ENCODE measurements around the gene ZNF771.

ZNF771 gene

DNA sequence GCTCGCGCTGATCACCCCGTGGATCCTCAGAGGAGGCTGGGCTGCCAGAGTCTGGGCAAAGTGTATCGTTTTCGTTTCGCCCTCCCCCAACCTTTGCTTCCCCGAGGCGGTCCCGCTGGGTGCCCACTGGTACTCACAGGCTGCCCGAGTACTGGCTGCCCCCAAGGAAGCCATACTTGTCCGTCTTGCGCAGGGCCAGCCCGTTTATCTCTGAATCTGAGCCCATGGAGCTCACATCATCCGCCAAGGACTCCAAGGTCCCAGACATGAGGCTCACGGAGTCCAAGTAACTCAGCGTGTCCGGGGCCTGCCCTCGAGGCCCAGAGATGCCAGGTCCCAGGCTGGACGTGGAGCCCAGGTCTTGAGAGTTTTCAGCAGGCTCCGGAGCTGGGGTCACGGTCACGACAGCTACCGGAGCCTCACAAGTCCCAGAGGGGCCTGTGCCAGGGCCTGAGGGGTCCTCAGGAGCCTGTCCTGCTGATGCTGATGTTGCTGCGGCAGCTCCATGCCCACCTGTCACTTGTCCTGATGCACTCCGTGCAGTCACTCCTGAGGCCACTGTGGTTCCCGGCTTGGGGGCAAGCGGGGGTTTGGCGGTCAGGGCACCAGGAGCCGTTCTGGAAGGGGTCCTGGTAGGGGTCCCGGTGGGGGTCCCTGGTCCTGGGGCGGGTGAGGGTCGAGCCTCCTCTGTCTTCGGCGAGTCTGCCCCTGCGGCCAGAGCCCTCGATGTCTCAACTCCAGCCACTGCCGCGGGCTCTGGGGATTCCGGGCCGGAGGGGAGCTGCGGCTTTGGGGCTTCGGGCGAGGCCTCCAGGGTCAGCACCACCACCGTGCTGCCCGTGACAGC, 38.1 kb upstream of the ZNF771 start:
- Mint-ChIP-seq H3K27ac (ENCODE audit: low read depth) (peak overlapping the region; percentile 68), H3K4me3 (peak overlapping the region; percentile 80), H3K36me3 (ENCODE audit: insufficient read depth) (peaks cover 16% of the 10 kb centered on the region), H3K27me3 (no peaks in the 10 kb centered on the region), H3K4me1 (peaks cover 54% of the 10 kb centered on the region), H3K9me3 (no peaks in the 10 kb centered on the region)
- ATAC-seq (replicated peaks; ENCODE audit: extremely low read depth, poor library complexity, severe bottlenecking) = no peak
- no peak for DNase-seq (ENCODE audit: low spot score in 2 of 2)

DNA sequence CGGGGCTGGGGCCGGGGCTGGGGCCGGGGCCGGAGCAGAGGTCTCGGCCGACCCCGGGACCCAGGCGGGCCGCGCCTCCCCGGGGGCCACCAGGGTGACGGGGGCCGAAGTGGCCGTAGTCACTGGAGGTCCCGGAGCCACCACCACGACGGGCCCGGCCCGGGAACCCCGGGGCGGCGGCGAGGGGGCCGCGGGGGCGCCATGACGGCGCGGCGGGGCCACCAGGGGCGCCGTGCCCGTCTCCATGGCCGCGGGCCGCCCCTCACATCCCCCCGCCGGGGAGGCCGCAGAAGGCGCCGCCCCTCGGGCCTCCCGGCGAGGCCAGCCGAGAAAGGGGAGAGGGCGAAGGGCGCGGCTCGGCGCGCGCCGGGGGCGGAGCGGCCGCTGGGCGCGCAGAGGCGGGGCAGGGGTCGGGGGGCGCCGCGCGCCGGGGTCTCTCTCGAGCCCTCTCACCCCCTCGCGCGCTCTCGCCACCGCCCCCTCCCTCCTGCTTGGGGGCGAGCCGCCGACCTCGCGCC, 37.4 kb upstream of the ZNF771 start:
- Mint-ChIP-seq H3K27ac (ENCODE audit: low read depth) (peak overlapping the region; percentile 88), H3K27me3 (no peaks in the 10 kb centered on the region), H3K4me3 (peak overlapping the region; percentile 80), H3K36me3 (ENCODE audit: insufficient read depth) (peaks cover 15% of the 10 kb centered on the region), H3K9me3 (no peaks in the 10 kb centered on the region), H3K4me1 (peaks cover 54% of the 10 kb centered on the region)
- ATAC-seq (replicated peaks; ENCODE audit: extremely low read depth, poor library complexity, severe bottlenecking) (no peak), DNase-seq (ENCODE audit: low spot score in 2 of 2) (no peak)

DNA sequence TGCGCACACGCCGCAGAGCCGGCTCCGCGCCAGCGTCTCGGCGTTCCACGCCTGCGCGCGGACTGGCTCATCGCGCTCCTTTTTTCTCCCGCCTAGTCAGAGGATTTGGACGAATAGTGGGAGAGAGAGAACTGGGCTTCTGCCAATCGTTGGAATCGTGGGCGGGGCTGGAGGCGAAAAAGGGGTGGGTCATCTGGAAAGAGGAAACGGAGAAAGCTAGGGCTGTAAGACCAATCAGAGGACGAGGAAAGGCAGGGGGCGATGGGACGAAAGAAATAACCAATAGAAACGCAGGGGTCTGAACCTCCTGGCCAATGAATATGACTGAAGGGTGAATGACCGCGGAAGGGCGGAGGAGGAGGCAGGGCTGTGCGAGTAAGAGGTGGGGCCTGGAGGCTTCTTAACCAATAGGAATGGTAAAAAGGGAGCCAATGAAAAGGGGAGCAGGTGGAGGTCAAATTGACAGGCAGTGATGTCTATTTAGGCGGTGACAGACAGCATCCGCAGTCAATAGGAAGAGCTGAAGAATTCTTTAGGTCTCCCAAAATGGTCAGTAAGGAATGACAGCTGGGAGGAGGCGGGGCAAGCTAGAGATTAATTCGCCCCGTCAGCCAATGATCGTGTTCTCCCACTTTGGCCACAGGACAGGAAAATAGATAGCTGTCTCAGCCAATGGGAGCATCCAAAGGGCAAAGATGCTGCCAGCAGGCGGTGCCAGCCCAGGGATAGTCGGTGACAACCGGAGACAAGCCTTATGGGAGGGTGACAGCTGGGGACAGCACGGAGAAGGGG, 36.8 kb upstream of the ZNF771 start, which contains the start of gene TBC1D10B:
Gene TBC1D10B (minus strand): TSS at position 39 of the 792 bp plus-strand sequence. CDS start 311 bp downstream, outside the sequence.
- DNase-seq (ENCODE audit: low spot score in 2 of 2) = peak; percentile 98 to 100
- Mint-ChIP-seq H3K4me1 (peaks cover 49% of the 10 kb centered on the region), H3K27ac (ENCODE audit: low read depth) (peak within 1 kb of the TSS; percentile 88), H3K27me3 (no peaks in the 10 kb centered on the region), H3K36me3 (ENCODE audit: insufficient read depth) (peaks cover 11% of the 10 kb centered on the region), H3K9me3 (no peaks in the 10 kb centered on the region), H3K4me3 (peak within 1 kb of the TSS; percentile 80)
- peak; percentile 89 for ATAC-seq (replicated peaks; ENCODE audit: extremely low read depth, poor library complexity, severe bottlenecking)

DNA sequence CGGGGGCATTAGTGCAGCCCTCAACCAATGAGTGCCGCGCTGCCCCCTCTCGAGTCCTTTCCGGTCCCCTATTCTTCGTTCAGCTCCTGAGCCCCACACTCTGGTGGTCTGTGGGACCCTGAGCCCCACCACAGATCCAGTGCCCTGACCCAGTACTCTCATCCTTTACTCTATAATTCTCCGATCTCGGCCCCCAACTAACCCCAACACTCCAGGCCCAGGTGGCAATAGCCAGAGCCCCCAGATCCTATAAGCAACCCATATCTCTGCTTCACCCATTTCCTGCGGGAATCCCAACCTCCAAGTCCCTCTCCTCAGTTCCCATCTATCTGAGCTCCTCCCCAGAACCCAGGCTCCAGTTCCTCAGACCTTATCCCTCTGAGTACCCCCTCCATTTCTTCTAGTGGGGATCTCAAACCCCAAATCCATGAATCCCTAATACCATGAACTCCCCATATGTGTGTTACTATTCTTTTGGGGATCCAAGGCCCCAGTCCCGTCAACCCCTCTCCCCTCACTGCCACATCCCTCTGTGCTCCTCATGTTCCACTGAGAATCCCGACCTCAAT, 36.1 kb upstream of the ZNF771 start:
- peaks cover 11% of the 10 kb centered on the region for H3K36me3 Mint-ChIP-seq (ENCODE audit: insufficient read depth)
- H3K4me3 Mint-ChIP-seq = peak overlapping the region; percentile 58
- peak overlapping the region; percentile 88 for H3K27ac Mint-ChIP-seq (ENCODE audit: low read depth)
- H3K27me3 Mint-ChIP-seq = no peaks in the 10 kb centered on the region
- peaks cover 48% of the 10 kb centered on the region for H3K4me1 Mint-ChIP-seq
- no peaks in the 10 kb centered on the region for H3K9me3 Mint-ChIP-seq
- DNase-seq (ENCODE audit: low spot score in 2 of 2) = no peak
- no peak for ATAC-seq (replicated peaks; ENCODE audit: extremely low read depth, poor library complexity, severe bottlenecking)

DNA sequence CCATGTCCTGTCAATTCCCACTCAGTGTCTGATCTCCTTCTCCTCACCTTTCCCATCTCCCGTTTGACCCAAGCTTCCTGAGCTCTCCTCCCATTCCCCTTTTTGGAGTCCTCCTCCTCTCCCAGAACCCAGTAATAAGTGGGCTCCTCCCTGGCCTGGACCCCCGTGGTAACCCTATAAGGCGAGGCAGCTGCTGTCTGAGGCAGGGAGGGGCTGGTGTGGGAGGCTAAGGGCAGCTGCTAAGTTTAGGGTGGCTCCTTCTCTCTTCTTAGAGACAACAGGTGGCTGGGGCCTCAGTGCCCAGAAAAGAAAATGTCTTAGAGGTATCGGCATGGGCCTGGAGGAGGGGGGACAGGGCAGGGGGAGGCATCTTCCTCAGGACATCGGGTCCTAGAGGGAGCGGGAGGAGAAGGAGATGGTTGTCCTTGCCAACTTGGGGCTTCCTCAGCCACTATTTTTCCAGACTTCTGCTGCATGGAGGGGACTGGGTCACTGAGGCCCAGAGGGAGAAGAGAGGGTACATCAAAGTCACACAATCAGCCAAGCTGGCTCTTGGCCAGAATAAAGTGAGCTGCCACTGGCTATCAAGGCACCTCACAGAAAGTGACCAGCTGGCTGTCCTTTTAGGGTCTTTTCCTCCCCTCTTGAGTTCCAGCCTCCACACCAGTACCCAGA, 35.2 kb upstream of the ZNF771 start:
- DNase-seq (ENCODE audit: low spot score in 2 of 2) = no peak
- ATAC-seq (replicated peaks; ENCODE audit: extremely low read depth, poor library complexity, severe bottlenecking) = no peak
- Mint-ChIP-seq H3K4me1 (peaks cover 42% of the 10 kb centered on the region), H3K27me3 (no peaks in the 10 kb centered on the region), H3K36me3 (ENCODE audit: insufficient read depth) (peaks cover 11% of the 10 kb centered on the region), H3K27ac (ENCODE audit: low read depth) (peak overlapping the region; percentile 88), H3K9me3 (no peaks in the 10 kb centered on the region), H3K4me3 (peak overlapping the region; percentile 58)

DNA sequence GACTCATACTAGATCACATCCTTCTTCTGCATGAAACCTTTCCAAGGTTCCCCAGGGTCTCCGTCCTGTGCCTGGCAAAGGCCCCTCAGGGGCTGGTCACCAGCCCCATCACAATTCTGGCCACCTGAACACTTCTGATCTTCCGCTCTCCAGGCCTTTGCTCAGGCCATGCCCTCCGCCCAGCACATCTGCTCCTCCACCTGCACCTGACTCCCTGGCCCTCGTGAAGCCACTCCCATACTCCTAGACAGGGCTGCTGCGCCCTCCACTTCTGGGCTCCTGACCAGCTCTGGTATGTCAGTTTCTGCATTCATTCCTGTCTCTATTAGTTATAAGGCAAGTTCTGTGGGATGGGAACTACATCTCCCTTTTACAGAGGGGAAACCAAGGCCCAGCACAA, 34.7 kb upstream of the ZNF771 start:
- Mint-ChIP-seq H3K27ac (ENCODE audit: low read depth) (peak overlapping the region; percentile 74), H3K27me3 (no peaks in the 10 kb centered on the region), H3K9me3 (no peaks in the 10 kb centered on the region), H3K4me3 (peak overlapping the region; percentile 33), H3K4me1 (peaks cover 42% of the 10 kb centered on the region), H3K36me3 (ENCODE audit: insufficient read depth) (peaks cover 12% of the 10 kb centered on the region)
- no peak for ATAC-seq (replicated peaks; ENCODE audit: extremely low read depth, poor library complexity, severe bottlenecking)
- DNase-seq (ENCODE audit: low spot score in 2 of 2) = no peak

DNA sequence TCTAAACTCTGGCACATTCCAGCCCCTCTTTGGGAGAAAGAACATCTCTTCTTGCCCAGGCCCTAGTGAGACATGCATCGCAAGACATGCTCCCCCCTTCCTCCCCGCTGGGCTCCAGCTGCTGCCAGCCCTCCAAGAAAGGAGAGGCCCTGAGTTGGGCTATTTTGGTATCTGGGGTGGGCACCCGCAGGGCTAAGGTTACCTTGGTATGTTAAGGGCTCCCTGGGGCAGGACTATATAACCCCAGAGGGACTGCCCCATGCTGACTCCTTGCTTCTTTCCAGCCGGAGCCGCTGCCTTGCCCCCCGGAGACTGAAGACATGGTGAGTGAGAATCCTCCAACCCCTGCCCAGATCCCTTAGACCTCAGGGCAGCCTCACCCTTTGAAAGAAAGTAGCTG, 32.9 kb upstream of the ZNF771 start, which contains the start of gene MYL11:
Gene MYL11 (plus strand): TSS at position 265 of the 400 bp plus-strand sequence. CDS start 56 bp downstream, at position 321.
- Mint-ChIP-seq H3K27ac (ENCODE audit: low read depth) (peak within 1 kb of the TSS; percentile 74), H3K4me1 (peaks cover 42% of the 10 kb centered on the region), H3K4me3 (no peak within 1 kb of the TSS), H3K9me3 (no peaks in the 10 kb centered on the region), H3K27me3 (no peaks in the 10 kb centered on the region), H3K36me3 (ENCODE audit: insufficient read depth) (peaks cover 26% of the 10 kb centered on the region)
- no peak for ATAC-seq (replicated peaks; ENCODE audit: extremely low read depth, poor library complexity, severe bottlenecking)
- no peak for DNase-seq (ENCODE audit: low spot score in 2 of 2)

DNA sequence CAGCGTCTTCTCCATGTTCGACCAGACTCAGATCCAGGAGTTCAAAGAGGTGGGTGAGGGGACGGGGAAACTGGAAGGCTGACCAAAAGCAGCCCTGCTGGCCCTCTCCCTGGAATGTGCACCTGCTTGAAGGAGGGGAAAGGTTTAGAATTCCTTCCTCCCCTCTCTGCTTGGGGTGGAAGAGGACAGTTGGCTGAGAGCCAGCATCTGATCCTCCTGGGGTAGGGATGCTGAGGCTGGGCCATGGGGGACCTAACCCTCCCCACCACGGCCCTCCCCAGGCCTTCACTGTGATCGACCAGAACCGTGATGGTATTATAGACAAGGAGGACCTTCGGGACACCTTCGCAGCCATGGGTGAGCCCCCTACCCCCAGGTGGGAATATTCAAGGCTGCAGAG, 31.5 kb upstream of the ZNF771 start:
- H3K4me1 Mint-ChIP-seq = peaks cover 55% of the 10 kb centered on the region
- peaks cover 26% of the 10 kb centered on the region for H3K36me3 Mint-ChIP-seq (ENCODE audit: insufficient read depth)
- ATAC-seq (replicated peaks; ENCODE audit: extremely low read depth, poor library complexity, severe bottlenecking) = no peak
- no peaks in the 10 kb centered on the region for H3K27me3 Mint-ChIP-seq
- peak overlapping the region; percentile 62 for H3K27ac Mint-ChIP-seq (ENCODE audit: low read depth)
- DNase-seq (ENCODE audit: low spot score in 2 of 2) = no peak
- H3K9me3 Mint-ChIP-seq = no peaks in the 10 kb centered on the region
- no peak overlapping the region for H3K4me3 Mint-ChIP-seq

DNA sequence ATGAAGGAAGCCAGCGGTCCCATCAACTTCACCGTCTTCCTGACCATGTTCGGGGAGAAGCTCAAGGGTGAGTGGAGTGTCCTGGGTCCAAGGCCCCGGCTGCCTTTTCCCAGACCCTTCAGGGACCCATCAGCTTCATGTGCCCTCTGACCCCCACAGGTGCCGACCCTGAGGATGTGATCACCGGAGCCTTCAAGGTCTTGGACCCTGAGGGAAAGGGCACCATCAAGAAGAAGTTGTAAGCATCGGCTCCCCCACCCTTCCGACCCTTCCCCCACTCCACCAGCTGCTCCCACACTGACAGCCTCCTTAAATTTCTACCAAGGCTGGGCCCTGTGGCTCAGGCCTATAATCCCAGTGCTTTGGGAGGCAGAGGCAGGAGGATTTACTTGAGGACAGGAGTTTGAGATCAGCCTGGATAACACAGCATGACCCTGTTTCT, 30.9 kb upstream of the ZNF771 start:
- peak overlapping the region; percentile 99 for H3K27ac Mint-ChIP-seq (ENCODE audit: low read depth)
- peaks cover 55% of the 10 kb centered on the region for H3K4me1 Mint-ChIP-seq
- H3K9me3 Mint-ChIP-seq = no peaks in the 10 kb centered on the region
- no peaks in the 10 kb centered on the region for H3K27me3 Mint-ChIP-seq
- ATAC-seq (replicated peaks; ENCODE audit: extremely low read depth, poor library complexity, severe bottlenecking) (no peak), DNase-seq (ENCODE audit: low spot score in 2 of 2) (no peak)
- no peak overlapping the region for H3K4me3 Mint-ChIP-seq
- peaks cover 25% of the 10 kb centered on the region for H3K36me3 Mint-ChIP-seq (ENCODE audit: insufficient read depth)

DNA sequence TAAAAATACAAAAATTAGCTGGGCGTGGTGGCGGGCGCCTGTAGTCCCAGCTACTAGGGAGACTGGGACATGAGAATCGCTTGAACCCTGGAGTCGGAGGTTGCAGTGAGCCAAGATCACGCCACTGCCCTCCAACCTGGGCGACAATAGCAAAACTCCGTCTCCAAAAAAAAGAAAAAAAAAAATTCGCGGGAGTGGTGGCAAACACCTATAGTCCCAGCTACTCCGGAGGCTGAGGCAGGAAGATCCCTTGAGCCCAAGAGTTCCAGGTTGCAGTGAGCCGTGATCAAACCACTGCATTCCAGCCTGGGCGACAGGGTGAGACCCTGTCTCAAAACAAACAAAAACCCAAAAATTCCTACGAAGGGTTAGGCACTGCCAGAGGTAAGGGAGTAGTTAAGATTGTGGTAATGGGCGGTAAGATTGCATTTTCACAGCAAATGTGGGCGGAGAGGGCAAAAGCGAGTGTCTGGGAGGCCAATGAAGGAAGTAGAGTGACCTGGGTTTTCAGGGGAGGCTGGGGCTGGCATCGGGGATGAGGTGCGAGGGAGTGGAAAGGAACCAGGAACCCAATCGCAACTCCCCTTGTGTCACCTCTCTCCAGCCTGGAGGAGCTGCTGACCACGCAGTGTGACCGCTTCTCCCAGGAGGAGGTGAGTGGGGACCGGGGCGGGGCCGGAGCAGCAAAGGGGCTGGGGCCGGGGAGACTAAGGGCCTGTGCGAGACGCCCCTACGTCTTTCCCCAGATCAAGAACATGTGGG, 30.2 kb upstream of the ZNF771 start:
- Mint-ChIP-seq H3K4me1 (peaks cover 55% of the 10 kb centered on the region), H3K27ac (ENCODE audit: low read depth) (peak overlapping the region; percentile 99), H3K9me3 (no peaks in the 10 kb centered on the region), H3K27me3 (no peaks in the 10 kb centered on the region), H3K4me3 (peak overlapping the region; percentile 98), H3K36me3 (ENCODE audit: insufficient read depth) (peaks cover 27% of the 10 kb centered on the region)
- ATAC-seq (replicated peaks; ENCODE audit: extremely low read depth, poor library complexity, severe bottlenecking) (no peak), DNase-seq (ENCODE audit: low spot score in 2 of 2) (no peak)

DNA sequence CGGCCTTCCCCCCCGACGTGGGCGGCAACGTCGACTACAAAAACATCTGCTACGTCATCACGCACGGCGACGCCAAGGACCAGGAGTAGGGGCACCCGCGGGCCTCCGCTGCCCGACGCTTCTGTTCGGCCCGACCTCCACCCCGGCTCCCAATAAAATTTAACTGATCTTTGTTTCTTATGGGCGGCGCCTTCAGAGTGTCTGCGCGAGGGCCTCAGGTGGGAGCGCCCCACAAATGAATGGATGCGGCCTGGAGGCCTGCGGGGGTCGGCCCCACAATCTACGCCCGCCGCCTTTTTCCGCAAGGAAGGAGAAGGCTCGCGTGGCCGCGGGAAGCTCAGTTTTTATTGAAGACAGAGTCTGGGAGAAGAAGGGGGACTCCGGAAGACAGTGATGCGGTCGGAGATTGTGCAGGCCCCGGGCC, 29.6 kb upstream of the ZNF771 start:
- Mint-ChIP-seq H3K4me3 (peak overlapping the region; percentile 98), H3K27me3 (no peaks in the 10 kb centered on the region), H3K36me3 (ENCODE audit: insufficient read depth) (peaks cover 33% of the 10 kb centered on the region), H3K27ac (ENCODE audit: low read depth) (peak overlapping the region; percentile 99), H3K9me3 (no peaks in the 10 kb centered on the region), H3K4me1 (peaks cover 58% of the 10 kb centered on the region)
- DNase-seq (ENCODE audit: low spot score in 2 of 2) (peak; percentile 74 to 84), ATAC-seq (replicated peaks; ENCODE audit: extremely low read depth, poor library complexity, severe bottlenecking) (peak; percentile 41)

All from central memory CD8-positive, alpha-beta T cell (primary cell).